Middle frontal gyrus (tissue), 1 donor: Measurements from ENCODE around the gene BCL2A1.
"Not testable (repeated sequence)": the region's sequence is repeated elsewhere in the genome, so short reads cannot be mapped to it uniquely, and the experiment has no call there.

ENCODE experiments used
- DNase-seq: peaks from one replicate; pipeline ENCODE4 v3.0.0-alpha.2; 2015; ENCODE audit warnings: low spot score; ENCODE audit errors: extremely low spot score

BCL2A1 gene

GRCh38 chr15:79970624-79971434 lies at the start of gene BCL2A1:
Gene BCL2A1, minus strand, starts transcription at chr15:79971196. Its CDS starts 77 bp downstream, at chr15:79971119.
- DNase-seq: no peak

DNA sequence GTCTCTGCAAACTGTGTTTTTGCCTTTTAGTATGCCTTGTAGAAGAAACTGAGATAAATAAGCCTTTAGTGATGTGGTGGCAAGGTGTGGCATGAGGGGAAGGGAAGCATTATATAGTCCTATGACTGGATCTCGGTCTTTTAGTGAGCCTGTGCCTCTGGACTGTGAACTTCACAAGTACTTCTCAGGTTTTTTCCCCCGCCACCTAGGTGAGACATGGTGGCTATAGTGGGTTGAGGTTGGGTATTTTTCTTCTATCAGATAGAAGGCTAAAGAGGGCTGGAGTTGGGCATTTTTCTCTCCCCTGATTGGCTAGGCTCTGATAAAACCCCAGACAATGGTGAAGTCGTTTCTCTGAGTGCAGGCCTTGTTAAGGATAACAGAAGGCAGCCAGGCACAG lies 49.7 kb upstream of the BCL2A1 start:
- no peak for DNase-seq

DNA sequence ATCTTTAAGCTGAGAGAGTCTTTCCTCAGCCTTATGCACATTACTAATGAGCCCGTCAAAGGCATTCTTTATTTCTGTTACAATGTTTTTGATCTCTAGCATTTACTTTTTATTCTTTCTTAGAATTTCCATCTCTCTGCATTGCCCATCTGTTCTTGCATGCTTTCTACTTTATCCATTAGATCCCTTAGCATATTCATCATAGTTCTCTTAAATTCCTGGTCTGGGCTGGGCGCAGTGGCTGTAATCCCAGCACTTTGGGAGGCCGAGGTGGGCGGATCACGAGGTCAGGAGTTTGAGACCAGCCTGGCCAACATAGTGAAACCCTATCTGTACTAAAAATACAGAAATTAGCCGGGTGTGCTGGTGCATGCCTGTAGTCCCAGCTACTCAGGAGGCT lies 49.2 kb upstream of the BCL2A1 start:
- DNase-seq: not testable (repeated sequence)

DNA sequence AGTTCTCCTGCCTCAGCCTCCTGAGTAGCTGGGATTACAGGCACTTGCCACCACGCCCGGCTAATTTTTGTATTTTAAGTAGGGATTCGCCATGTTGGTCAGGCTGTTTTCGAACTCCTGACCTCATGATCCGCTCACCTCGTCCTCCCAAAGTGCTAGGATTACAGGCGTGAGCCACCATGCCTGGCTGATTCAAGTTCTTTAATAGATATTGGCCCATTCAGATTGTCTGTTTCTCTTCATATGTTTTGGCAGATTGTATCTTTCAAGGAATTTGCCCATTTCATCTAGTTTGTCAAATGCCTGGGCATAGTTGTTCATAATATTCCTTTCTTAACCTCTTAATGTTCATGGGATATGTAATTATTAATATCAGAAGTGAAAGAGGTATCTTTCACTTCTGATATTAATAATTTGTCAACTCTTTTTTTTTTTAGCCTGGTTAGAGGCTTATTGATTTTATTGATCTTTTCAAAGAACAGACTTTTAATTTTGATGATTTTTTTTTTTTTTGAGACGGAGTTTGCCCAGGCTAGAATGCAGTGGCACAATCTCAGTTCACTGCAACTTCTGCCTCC lies 48.3 kb upstream of the BCL2A1 start:
- DNase-seq: no peak

GRCh38 chr15:80017139-80017538 lies 46.1 kb upstream of the BCL2A1 start:
- not testable (repeated sequence) for DNase-seq

DNA sequence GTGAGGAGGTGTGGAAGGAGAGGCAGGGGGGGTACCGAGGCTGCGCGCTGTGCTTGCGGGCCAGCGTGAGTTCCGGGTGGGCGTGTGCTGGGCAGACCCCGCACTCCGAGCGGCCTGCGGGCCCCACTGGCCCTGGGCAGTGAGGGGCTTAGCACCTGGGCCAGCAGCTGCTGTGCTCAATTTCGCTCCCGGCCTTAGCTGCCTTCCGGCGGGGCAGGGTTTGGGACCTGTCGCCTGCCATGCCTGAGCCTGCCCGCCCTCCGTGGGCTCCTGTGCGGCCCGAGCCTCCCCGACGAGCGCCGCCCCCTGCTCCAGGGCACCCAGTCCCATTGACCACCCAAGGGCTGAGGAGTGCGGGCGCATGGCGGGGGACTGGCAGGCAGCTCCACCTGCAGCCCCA lies 45.5 kb upstream of the BCL2A1 start:
- not testable (repeated sequence) for DNase-seq

- no peak for DNase-seq
These were observed 44.2 kb upstream of the BCL2A1 start for GRCh38 chr15:80015156-80015555.

- not testable (repeated sequence) for DNase-seq
These were observed 43.2 kb upstream of the BCL2A1 start for GRCh38 chr15:80014186-80014585.

DNA sequence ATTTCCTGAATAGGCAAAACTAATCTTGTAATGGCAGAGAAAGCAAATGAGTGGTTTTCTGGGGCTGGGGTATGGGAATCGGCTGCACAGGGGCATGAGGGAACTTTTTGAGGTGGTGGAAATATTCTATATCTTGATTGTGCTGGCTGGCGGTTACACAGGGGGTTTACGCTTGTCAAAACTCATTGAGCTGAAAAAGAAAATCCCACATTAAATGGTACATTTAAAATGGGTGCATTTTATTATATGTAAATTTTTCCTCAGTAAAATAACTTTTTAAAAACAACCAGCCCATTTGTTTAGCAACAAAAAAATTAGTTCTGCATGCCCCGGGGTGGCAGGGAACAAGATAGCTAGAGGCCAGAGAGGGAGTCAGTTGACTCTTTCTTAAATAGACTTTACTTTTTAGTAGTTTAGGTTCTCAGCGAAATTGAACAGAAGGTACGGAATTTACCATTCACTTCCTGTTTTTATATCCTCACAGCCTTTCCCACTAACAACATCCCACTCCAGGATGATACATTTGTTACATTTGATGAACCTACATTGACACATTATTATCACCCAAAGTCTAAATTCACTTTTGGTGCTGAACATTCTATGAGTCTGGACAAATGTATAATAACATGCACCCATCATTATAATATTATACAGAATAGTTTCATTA lies 41.2 kb upstream of the BCL2A1 start:
- no peak for DNase-seq

DNA sequence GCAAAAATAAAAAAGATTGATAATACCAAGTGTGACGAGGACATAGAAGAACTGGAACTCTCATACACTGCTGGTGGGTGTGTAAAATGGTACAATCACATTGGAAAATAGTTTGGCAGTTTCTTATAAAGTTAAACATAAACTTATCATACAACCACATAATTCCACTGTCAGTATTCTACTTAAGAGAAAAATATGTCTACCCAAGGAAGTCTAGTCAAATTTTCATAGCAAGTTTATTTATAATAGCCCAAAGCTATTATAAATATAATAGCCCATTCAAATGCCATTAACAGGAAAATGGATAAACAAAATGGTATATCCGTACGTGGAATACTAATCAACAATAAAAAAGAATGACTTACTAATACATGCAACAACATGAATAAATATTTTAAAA lies 40.6 kb upstream of the BCL2A1 start:
- no peak for DNase-seq

DNA sequence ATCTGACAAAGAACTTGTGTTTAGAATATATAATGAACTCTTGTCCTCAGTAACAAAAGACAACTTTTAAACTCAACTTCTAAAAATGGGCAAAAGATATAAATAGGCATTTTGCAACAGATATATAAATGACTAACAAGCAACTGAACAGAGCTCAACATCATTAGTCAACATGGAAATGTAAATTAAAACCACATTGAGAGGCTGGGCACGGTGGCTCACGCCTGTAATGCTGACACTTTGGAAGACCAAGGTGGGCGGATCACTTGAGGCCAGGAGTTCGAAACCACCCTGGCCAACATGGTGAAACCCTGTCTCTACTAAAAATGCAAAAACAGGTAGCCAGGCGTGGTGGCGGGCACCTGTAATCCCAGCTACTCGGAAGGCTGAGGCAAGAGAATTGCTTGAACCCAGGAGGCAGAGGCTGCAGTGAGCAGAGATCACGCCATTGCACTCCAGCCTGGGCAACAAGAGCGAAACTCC lies 40.1 kb upstream of the BCL2A1 start:
- DNase-seq: not testable (repeated sequence)

DNA sequence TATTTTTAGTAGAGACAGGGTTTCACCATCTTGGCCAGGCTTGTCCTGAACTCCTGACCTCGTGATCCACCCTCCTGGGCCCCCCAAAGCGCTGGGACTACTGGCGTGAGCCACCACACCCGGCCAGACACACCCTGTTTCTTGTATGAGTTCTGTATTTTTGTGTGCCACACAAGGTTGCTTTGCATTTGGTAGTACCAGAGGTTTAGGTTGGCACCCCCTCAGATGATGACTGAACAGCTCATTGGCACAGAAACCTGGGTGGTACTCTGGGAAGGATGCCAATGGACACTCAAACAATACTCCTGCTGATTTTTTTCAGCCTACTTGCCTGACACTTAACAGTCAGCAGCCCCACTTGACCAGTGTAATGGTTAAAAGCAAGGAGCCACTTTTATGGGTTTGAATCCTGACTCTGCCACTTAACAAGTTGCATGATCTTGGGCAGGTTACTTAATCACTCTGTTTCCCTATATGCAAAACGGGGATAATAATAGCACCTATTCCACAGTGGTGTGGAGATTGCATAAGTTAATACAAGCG lies 39.2 kb upstream of the BCL2A1 start:
- DNase-seq: no peak

DNA sequence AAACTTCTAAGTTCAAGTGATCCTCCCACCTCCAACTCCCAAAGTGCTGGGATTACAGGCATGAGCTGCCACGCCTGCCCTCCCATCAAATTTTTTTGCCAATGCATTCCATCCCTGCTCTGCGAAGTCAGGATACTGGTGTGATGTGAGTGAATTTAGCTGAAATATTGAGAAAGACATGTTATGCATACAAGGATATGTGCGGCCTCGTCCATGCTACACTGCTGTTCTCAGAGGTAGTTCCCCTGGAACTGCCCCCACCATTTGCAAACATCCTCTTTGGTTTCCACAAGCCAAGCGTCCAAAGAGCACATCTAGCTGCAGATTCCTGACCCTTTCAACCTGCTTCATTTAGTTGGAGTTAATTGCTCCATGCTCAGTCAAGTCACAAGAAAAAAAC lies 36.5 kb upstream of the BCL2A1 start:
- no peak for DNase-seq

DNA sequence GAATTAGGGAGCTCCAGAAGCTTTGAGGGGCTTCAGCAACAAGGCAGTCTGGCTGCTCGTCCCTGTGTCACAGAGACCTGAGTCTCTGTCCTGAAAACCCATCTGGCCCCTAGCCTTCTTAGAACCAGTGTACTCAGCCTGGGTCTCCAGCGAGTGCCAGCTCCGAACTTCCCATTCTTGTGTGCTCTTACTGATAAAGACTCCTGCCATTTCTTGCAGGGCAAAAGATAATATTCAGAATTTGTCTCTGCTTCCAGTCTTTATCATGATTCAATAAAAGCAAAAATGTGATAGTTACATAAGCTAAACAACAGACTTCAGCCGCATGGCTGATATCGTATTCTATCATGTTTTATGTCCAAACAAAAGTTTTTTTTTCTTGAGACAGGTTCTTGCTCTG lies 36.0 kb upstream of the BCL2A1 start:
- DNase-seq: no peak

GRCh38 chr15:80003934-80004472 lies 33.0 kb upstream of the BCL2A1 start:
- DNase-seq: no peak

GRCh38 chr15:80003171-80003570 lies 32.2 kb upstream of the BCL2A1 start:
- DNase-seq: no peak

DNA sequence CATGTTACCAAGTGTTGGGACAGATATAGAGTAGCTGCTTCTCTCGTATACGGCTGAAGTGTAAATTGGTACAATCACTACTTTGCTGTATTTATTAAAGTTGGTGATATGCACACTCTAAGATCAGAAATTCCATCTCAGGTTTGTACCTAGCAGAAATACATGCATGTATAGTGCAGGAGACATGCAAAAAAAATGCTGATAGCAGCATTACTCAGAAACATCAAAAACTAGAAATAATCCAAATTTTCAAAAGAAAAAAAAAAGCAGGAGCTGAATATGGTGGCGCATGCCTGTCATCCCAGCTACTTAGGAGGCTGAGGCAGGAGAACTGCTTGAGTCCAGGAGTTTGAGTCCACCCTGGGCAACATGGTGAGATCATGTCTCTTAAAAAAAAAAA lies 31.3 kb upstream of the BCL2A1 start:
- no peak for DNase-seq

- no peak for DNase-seq
These were observed 23.6 kb upstream of the BCL2A1 start for GRCh38 chr15:79994615-79995014.

- DNase-seq: no peak
These were observed 20.8 kb upstream of the BCL2A1 start for GRCh38 chr15:79991826-79992225.

DNA sequence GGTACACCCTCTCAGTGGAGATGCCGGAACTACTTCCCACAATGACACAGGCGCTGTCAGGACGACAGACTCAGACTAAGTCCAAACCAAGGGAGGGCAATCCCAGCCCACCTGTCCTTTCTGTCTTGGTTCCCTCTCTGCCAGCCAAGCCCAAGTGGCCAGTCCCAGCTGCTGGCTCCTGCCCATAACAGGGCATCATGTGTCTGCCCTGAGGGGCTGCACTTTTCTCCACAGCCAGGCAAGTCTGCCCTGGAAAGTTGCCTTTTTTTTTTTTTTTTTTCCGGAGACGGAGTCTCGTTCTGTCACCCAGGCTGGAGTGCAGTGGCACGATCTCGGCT lies 20.0 kb upstream of the BCL2A1 start:
- no peak for DNase-seq

GRCh38 chr15:79990280-79990996 lies 19.4 kb upstream of the BCL2A1 start:
- no peak for DNase-seq
